ENCODE data around the gene PDZD2.

Gene PDZD2

GRCh38 chr5:31888564-31888963, 249.6 kb downstream of the PDZD2 start:
- no peak for DNase-seq

- DNase-seq, result no peak
Measured at GRCh38 chr5:31889001-31889561, 250.2 kb downstream of the PDZD2 start.

GRCh38 chr5:31890046-31890445, 251.1 kb downstream of the PDZD2 start:
- DNase-seq, result no peak

- no peak for DNase-seq
Measured at GRCh38 chr5:31894141-31894540, 255.2 kb downstream of the PDZD2 start.

GRCh38 chr5:31895199-31895820, 256.4 kb downstream of the PDZD2 start:
- DNase-seq, result no peak

GRCh38 chr5:31898036-31898632, 259.2 kb downstream of the PDZD2 start:
- no peak for DNase-seq

GRCh38 chr5:31900296-31900865, 261.4 kb downstream of the PDZD2 start:
- no peak for DNase-seq

- no peak for DNase-seq
Measured at GRCh38 chr5:31901807-31902530, 263.0 kb downstream of the PDZD2 start.

GRCh38 chr5:31908396-31908795, 269.5 kb downstream of the PDZD2 start:
- no peak for DNase-seq

GRCh38 chr5:31909073-31909472, 270.1 kb downstream of the PDZD2 start:
- no peak for DNase-seq

- DNase-seq, result no peak
Measured at GRCh38 chr5:31911291-31912265, 272.6 kb downstream of the PDZD2 start.

- DNase-seq, result no peak
Measured at GRCh38 chr5:31913808-31914207, 274.9 kb downstream of the PDZD2 start.

- DNase-seq, result no peak
Measured at GRCh38 chr5:31916327-31916726, 277.4 kb downstream of the PDZD2 start.

GRCh38 chr5:31918739-31919138, 279.8 kb downstream of the PDZD2 start:
- DNase-seq, result no peak

- no peak for DNase-seq
Measured at GRCh38 chr5:31921852-31922305, 282.9 kb downstream of the PDZD2 start.

GRCh38 chr5:31924005-31924404, 285.1 kb downstream of the PDZD2 start:
- DNase-seq, result no peak

- DNase-seq, result no peak
Measured at GRCh38 chr5:31931874-31932273, 292.9 kb downstream of the PDZD2 start.

GRCh38 chr5:31934156-31934555, 295.2 kb downstream of the PDZD2 start:
- DNase-seq, result no peak

GRCh38 chr5:31935496-31936369, 296.8 kb downstream of the PDZD2 start:
- no peak for DNase-seq

- DNase-seq, result no peak
Measured at GRCh38 chr5:31936683-31937082, 297.8 kb downstream of the PDZD2 start.

- DNase-seq, result no peak
Measured at GRCh38 chr5:31937226-31937625, 298.3 kb downstream of the PDZD2 start.
